DND-41 (cell line): ENCODE results near the gene ARHGAP8.

Experiments
- CTCF ChIP-seq: IDR thresholded peaks from 2 replicates; pipeline ENCODE4 v1.5.1; 2012; ENCODE audit warnings: borderline replicate concordance, low read length, moderate library complexity, mild to moderate bottlenecking; ENCODE audit not compliant: poor library complexity, severe bottlenecking; ENCODE audit errors: extremely low read depth
- EZH2 ChIP-seq: IDR thresholded peaks from 3 replicates; pipeline ENCODE4 v1.6.1; 2012; ENCODE audit warnings: borderline replicate concordance, low read depth, mild to moderate bottlenecking, moderate library complexity, low read length, inconsistent platforms; ENCODE audit not compliant: severe bottlenecking

DNA sequence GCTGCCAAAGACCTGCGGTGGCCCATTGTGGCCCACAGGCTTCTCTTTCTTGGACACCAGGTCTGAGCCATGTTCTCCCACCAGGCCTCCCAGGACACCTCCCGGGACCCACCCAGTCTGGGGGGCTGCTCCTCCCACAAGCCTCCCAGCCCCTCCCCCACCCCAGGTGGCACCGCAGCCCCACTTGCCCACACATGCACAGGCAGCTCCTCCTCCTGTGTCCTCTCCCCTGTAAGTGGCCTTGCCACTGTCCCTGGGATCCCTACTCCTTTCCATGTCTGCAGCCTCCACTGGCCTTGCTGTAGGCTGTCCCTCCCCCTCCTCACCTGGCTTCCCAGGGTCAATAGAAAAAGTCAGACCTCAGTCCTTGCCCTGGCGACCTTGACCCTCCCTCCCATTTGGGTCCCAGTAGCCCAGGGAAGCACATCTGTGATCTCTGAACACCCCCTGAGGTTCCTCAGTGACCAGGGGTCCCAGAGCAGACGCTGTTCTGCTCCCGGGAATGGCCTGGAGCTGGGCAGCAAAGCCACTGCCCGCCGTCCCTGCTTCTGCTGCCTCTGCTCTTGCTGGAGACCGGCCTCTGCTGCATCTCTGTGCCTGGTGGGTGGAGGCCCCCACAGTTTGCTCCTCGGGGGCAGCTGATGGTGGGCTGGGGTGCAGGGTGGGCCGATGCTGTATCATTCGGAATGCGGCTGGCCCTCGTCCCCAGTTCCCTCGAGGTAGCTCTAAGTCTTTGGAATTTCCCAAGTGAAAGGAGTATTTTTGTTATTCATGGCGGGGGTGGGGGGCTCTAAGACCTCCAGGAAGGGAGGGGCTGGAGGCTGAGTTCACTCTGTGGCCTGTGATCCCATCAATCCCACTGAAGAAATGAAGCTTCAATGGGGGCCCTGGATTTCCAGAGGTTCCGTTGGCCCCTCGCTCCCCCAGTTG, 43.6 kb downstream of the ARHGAP8 start:
- TF ChIP-seq CTCF (no peak), EZH2 (no peak)
